ENCODE data around the gene ADGRB2. TPM values are rescaled to one million over a fixed set of nuclear protein-coding genes. Genes with fewer than 3 reads are reported as not detected.

ADGRB2 gene
- total RNA-seq, 1 experiment from 2014 or later = 15.6 TPM

DNA sequence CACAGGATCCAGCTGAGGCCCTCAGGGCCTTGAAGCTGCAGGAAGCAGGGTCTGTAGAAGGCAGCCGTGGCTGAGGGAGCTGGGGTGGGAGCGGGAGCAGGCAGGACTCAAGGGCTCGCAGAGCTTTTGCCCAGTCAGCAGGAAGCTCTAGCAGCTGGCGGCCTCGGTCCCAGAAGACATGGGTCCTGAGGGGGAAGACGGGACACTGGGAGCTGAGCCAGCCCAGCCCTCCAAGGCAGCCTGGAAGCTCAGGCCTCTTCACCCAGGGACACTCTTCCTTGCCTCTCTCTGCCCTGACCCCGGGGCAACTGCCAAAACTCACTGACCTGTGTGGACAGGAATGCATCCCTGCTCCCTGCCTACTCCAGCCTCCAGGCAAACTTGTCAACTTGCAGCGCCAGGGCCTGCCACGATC, 8.9 kb downstream of the ADGRB2 start:
- Histone ChIP-seq H3K4me3 (no peak overlapping the region), H3K27me3 (ENCODE audit: insufficient read depth, low read depth) (no peaks in the 10 kb centered on the region), H3K27ac (no peak overlapping the region), H3F3A (ENCODE audit: insufficient read depth, low read depth) (peaks cover 33% of the 10 kb centered on the region), H3K9me3 (ENCODE audit: insufficient read depth, low read depth) (no peaks in the 10 kb centered on the region), H4K20me1 (ENCODE audit: insufficient read depth) (no peaks in the 10 kb centered on the region; the same call in 1 of the 2 replicates), H3K4me1 (replicated peaks; ENCODE audit: insufficient read depth) (peaks cover 24% of the 10 kb centered on the region), H3K4me2 (no peak overlapping the region), H3K36me3 (ENCODE audit: low read depth) (no peaks in the 10 kb centered on the region), H3K9me2 (ENCODE audit: insufficient read depth) (no peaks in the 10 kb centered on the region), H3K79me2 (ENCODE audit: low read depth) (no peaks in the 10 kb centered on the region), H2AFZ (no peak overlapping the region)
- ChIA-PET CTCF (no interaction called here), POLR2A (ENCODE audit: unreplicated experiment) (no interaction called here)
- BruUV-seq (replicated peaks) = no TSS peak
- DNase-seq = peak; percentile 56 to 80
- intact Hi-C loops (cut with micrococcal nuclease; ENCODE audit: unreplicated experiment) = no loop called here
- TF ChIP-seq EZH2 (IDR thresholded peaks at IDR 0.05; ENCODE audit: low read depth) = no peak
- TF ChIP-seq, protein P1, sequence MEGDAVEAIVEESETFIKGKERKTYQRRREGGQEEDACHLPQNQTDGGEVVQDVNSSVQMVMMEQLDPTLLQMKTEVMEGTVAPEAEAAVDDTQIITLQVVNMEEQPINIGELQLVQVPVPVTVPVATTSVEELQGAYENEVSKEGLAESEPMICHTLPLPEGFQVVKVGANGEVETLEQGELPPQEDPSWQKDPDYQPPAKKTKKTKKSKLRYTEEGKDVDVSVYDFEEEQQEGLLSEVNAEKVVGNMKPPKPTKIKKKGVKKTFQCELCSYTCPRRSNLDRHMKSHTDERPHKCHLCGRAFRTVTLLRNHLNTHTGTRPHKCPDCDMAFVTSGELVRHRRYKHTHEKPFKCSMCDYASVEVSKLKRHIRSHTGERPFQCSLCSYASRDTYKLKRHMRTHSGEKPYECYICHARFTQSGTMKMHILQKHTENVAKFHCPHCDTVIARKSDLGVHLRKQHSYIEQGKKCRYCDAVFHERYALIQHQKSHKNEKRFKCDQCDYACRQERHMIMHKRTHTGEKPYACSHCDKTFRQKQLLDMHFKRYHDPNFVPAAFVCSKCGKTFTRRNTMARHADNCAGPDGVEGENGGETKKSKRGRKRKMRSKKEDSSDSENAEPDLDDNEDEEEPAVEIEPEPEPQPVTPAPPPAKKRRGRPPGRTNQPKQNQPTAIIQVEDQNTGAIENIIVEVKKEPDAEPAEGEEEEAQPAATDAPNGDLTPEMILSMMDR (conservative IDR thresholded peaks at IDR 0.05) = no peak

DNA sequence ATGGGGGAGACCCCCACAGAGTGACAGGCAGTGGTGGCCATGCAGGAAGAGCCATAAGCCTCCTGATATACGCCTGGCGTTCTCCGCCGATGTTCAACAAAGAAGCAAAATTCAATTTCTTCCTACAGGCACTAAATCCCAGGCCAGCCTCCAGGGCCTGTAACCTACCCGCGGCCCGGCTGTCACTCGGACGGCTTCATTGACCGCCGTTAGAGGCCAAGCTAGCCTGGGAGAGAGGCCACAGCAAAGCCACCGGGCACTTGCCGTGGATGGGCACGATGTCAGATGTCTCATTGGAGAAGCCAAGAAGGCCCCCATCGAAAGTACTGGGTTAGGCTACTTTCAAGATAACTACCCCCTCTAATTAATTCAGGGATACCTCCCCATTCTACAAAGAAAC, 9.7 kb downstream of the ADGRB2 start:
- Histone ChIP-seq H3K36me3 (ENCODE audit: low read depth) (no peaks in the 10 kb centered on the region), H4K20me1 (ENCODE audit: insufficient read depth) (no peaks in the 10 kb centered on the region; the same call in 1 of the 2 replicates), H2AFZ (no peak overlapping the region), H3K9me2 (ENCODE audit: insufficient read depth) (no peaks in the 10 kb centered on the region), H3K4me1 (replicated peaks; ENCODE audit: insufficient read depth) (peaks cover 19% of the 10 kb centered on the region), H3K79me2 (ENCODE audit: low read depth) (no peaks in the 10 kb centered on the region), H3F3A (ENCODE audit: insufficient read depth, low read depth) (peaks cover 33% of the 10 kb centered on the region), H3K27ac (no peak overlapping the region), H3K4me2 (no peak overlapping the region), H3K27me3 (ENCODE audit: insufficient read depth, low read depth) (no peaks in the 10 kb centered on the region), H3K4me3 (no peak overlapping the region), H3K9me3 (ENCODE audit: insufficient read depth, low read depth) (no peaks in the 10 kb centered on the region)
- TF ChIP-seq, protein P1 (conservative IDR thresholded peaks at IDR 0.05) = no peak
- no peak for TF ChIP-seq EZH2 (IDR thresholded peaks at IDR 0.05; ENCODE audit: low read depth)
- ChIA-PET POLR2A (ENCODE audit: unreplicated experiment) (no interaction called here), CTCF (no interaction called here)
- BruUV-seq (replicated peaks) = no TSS peak
- intact Hi-C loops (cut with micrococcal nuclease; ENCODE audit: unreplicated experiment) = no loop called here
- DNase-seq = no peak

DNA sequence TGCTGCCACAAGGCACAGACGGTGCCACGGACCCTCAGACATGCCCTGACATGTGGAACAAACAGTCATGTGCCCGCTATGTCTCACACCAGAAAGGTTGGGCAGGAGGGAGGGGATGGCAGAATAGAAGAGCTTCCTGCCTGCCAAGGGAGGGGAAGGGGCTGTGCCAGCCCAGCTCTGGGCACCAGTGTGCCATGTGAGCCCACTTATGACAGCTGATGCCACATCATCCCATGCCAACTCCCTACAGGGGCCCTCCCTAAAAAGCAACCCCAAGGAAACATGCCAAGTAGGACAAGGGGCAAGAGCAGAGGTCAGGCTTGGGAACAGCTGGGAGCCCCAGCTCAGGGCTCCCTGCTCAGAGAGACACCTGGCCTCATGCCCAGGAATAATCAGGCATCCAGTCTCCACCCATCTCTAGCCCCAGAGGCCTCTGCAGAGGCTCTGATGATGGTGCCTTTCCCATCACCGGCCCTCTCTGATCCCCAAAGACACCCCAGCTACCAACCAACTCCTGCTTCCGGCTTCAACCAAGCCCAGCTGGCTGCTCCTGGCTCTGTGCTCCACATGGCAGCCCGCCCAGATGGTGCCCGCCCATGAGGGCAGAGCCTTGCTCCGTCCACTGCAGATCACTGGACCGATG, 10.3 kb downstream of the ADGRB2 start:
- ChIA-PET POLR2A (ENCODE audit: unreplicated experiment) (no interaction called here), CTCF (interaction anchor here (0.7 kb wide), 1 partner anchor 467 kb away, joined by 3 read pairs; no protein-coding TSS in a partner anchor)
- BruUV-seq (replicated peaks) = no TSS peak
- intact Hi-C loops (cut with micrococcal nuclease; ENCODE audit: unreplicated experiment) = no loop called here
- Histone ChIP-seq H3K27me3 (ENCODE audit: insufficient read depth, low read depth) (no peaks in the 10 kb centered on the region), H3K9me2 (ENCODE audit: insufficient read depth) (no peaks in the 10 kb centered on the region), H3K27ac (no peak overlapping the region), H3K4me3 (no peak overlapping the region), H3F3A (ENCODE audit: insufficient read depth, low read depth) (peaks cover 33% of the 10 kb centered on the region), H3K4me1 (replicated peaks; ENCODE audit: insufficient read depth) (peaks cover 19% of the 10 kb centered on the region), H4K20me1 (ENCODE audit: insufficient read depth) (no peaks in the 10 kb centered on the region; the same call in 1 of the 2 replicates), H3K9me3 (ENCODE audit: insufficient read depth, low read depth) (no peaks in the 10 kb centered on the region), H2AFZ (no peak overlapping the region), H3K79me2 (ENCODE audit: low read depth) (no peaks in the 10 kb centered on the region), H3K36me3 (ENCODE audit: low read depth) (no peaks in the 10 kb centered on the region), H3K4me2 (no peak overlapping the region)
- DNase-seq = no peak
- TF ChIP-seq, protein P1 (conservative IDR thresholded peaks at IDR 0.05) = no peak
- no peak for TF ChIP-seq EZH2 (IDR thresholded peaks at IDR 0.05; ENCODE audit: low read depth)
